GM12874 (cell line): Measurements from ENCODE around the gene DIAPH1.

ENCODE experiments used
- CTCF ChIP-seq: IDR thresholded peaks from 2 replicates; pipeline ENCODE4 v1.5.1; 2011; ENCODE audit warnings: low read depth, mild to moderate bottlenecking, control low read depth, low read length, moderate library complexity; ENCODE audit not compliant: insufficient read depth

DIAPH1 gene

GRCh38 chr5:141529873-141530272 is 88.9 kb downstream of the DIAPH1 start:
- no peak for TF ChIP-seq CTCF

- TF ChIP-seq CTCF = no peak
These were observed 89.8 kb downstream of the DIAPH1 start for GRCh38 chr5:141529002-141529401.

GRCh38 chr5:141528291-141528984 is 90.4 kb downstream of the DIAPH1 start:
- TF ChIP-seq CTCF = no peak

- no peak for TF ChIP-seq CTCF
These were observed 91.4 kb downstream of the DIAPH1 start for GRCh38 chr5:141527426-141527825.

- no peak for TF ChIP-seq CTCF
These were observed 93.1 kb downstream of the DIAPH1 start for GRCh38 chr5:141525653-141526052.

- TF ChIP-seq CTCF = peak; percentile 98
These were observed 93.9 kb downstream of the DIAPH1 start for GRCh38 chr5:141524604-141525597.

GRCh38 chr5:141523991-141524390 is 94.8 kb downstream of the DIAPH1 start:
- no peak for TF ChIP-seq CTCF
